Loucy (cell line): ENCODE data around the gene F7.

ENCODE experiments used
- EZH2phosphoT487 ChIP-seq: fragments of 200-600 bp; IDR thresholded peaks from 2 replicates; pipeline ENCODE4 v1.6.1; 2018; ENCODE audit warnings: antibody characterized with exemption, mild to moderate bottlenecking, moderate library complexity, borderline replicate concordance
- TF ChIP-seq, protein P1 (sequence below): fragments of 200-600 bp; sonication (generic); conservative IDR thresholded peaks from 2 replicates; pipeline ENCODE4 v1.5.1; 2014; ENCODE audit warnings: mild to moderate bottlenecking, antibody characterized with exemption, low read length

- TF ChIP-seq, protein P1, sequence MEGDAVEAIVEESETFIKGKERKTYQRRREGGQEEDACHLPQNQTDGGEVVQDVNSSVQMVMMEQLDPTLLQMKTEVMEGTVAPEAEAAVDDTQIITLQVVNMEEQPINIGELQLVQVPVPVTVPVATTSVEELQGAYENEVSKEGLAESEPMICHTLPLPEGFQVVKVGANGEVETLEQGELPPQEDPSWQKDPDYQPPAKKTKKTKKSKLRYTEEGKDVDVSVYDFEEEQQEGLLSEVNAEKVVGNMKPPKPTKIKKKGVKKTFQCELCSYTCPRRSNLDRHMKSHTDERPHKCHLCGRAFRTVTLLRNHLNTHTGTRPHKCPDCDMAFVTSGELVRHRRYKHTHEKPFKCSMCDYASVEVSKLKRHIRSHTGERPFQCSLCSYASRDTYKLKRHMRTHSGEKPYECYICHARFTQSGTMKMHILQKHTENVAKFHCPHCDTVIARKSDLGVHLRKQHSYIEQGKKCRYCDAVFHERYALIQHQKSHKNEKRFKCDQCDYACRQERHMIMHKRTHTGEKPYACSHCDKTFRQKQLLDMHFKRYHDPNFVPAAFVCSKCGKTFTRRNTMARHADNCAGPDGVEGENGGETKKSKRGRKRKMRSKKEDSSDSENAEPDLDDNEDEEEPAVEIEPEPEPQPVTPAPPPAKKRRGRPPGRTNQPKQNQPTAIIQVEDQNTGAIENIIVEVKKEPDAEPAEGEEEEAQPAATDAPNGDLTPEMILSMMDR, result no peak
- TF ChIP-seq EZH2phosphoT487, result no peak
Measured at GRCh38 chr13:113115363-113116205, 10.0 kb downstream of the F7 start.
